Dermis blood vessel endothelial cell (primary cell): Measurements from ENCODE around the gene TMEM203. TPM values are rescaled to one million over a fixed set of nuclear protein-coding genes. Genes with fewer than 3 reads are reported as not detected.
"Not testable (repeated sequence)": the region's sequence is repeated elsewhere in the genome, so short reads cannot be mapped to it uniquely, and the experiment has no call there.

Experiments
- DNase-seq: peaks from one replicate; pipeline ENCODE4 v3.0.0; 2010
- total RNA-seq: library from RNA; depleted of rRNA; stranded (reverse); fragments of >200 nt; gene quantifications from 2 replicates; pipeline ENCODE4 v1.2.3, GENCODE V29; 2014

The TMEM203 gene
- total RNA-seq, 1 donor from 2014 or later: 31.1 TPM

DNA sequence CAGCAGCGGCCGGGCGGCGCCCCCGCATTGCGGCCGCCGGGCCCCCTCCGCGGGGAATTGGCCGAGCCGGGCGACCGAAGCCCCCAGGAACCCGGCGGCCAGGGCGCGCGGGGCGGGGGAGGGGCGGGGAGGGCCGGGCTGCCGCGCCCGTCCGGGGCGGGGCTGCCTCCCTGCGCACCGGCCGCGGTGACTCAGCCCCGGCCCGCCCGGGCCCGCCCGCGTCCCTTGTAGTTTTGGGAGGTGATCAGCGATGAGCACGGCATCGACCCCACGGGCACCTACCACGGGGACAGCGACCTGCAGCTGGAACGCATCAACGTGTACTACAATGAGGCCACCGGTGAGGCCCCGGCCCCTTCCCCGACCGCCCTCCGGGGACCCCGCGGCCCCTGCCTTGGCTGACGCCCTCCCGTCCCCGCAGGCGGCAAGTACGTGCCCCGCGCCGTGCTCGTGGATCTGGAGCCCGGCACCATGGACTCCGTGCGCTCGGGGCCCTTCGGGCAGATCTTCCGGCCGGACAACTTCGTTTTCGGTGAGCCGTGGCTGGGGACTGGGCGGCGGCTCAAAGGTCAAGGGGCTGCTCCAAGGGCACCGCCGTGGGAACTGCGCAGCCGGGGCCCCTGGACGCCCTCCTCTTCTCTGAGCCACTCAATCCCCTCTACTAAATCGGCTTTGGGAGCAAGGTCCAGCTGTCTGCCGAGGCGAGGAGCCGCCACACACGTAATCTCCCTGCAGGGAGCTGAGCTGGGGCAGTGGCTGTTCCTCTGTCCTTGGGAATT lies 36.2 kb upstream of the TMEM203 start:
- peak; percentile 49 for DNase-seq

GRCh38 chr9:137240841-137241489 lies 35.5 kb upstream of the TMEM203 start, which contains the start of gene TUBB4B:
Gene TUBB4B, plus strand, starts transcription at chr9:137241287. Its CDS starts 74 bp downstream, at chr9:137241361.
- peak; percentile 100 for DNase-seq

GRCh38 chr9:137240318-137240840 lies 34.9 kb upstream of the TMEM203 start:
- DNase-seq: peak; percentile 82

- not testable (repeated sequence) for DNase-seq
Observed at GRCh38 chr9:137239541-137240200, 34.2 kb upstream of the TMEM203 start.

- DNase-seq: no peak
Observed at GRCh38 chr9:137237759-137238726, 32.6 kb upstream of the TMEM203 start.

GRCh38 chr9:137236936-137237421 lies 31.5 kb upstream of the TMEM203 start:
- DNase-seq: no peak

- DNase-seq: peak; percentile 90
Observed at GRCh38 chr9:137236238-137236935, 30.9 kb upstream of the TMEM203 start.

DNA sequence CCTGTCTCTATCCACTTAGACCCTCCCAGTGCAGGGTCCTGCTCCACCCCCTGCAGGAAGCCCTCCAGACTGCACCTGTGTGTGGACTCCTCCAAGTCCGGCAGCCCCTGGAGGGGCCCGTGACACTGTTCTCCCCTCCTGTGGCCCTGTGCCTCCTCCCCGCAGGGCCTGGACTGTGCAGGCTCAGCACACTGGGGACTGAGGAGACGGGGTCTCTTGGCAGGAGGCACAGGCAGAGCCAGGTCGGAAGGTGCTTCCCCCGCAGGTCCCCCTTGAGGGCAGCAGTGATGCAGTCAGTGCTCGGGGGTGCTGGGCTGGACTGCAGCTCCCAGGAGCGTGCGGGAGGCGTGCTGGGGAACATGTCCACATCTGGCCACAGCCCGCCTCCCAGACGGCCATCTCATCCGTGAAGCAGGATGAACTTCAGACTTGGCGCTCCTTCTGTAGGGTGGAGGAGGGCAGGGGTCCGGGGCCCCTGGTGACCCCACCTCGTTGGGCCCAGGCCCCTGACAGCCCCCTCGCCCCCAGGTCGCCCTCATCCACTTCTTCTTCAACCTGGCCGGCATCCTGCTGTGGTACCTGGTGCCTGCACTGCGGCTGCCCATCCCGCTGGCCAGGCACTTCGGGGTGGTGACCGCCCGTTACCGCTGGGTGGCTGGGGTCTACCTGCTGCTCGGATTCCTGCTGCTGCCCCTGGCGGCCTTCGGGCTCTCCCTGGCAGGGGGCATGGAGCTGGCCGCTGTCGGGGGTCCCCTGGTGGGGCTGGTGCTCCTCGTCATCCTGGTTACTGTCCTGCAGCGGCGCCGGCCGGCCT lies 30.2 kb upstream of the TMEM203 start:
- no peak for DNase-seq

- no peak for DNase-seq
Observed at GRCh38 chr9:137234758-137235423, 29.4 kb upstream of the TMEM203 start.

- DNase-seq: no peak
Observed at GRCh38 chr9:137234055-137234697, 28.7 kb upstream of the TMEM203 start.

DNA sequence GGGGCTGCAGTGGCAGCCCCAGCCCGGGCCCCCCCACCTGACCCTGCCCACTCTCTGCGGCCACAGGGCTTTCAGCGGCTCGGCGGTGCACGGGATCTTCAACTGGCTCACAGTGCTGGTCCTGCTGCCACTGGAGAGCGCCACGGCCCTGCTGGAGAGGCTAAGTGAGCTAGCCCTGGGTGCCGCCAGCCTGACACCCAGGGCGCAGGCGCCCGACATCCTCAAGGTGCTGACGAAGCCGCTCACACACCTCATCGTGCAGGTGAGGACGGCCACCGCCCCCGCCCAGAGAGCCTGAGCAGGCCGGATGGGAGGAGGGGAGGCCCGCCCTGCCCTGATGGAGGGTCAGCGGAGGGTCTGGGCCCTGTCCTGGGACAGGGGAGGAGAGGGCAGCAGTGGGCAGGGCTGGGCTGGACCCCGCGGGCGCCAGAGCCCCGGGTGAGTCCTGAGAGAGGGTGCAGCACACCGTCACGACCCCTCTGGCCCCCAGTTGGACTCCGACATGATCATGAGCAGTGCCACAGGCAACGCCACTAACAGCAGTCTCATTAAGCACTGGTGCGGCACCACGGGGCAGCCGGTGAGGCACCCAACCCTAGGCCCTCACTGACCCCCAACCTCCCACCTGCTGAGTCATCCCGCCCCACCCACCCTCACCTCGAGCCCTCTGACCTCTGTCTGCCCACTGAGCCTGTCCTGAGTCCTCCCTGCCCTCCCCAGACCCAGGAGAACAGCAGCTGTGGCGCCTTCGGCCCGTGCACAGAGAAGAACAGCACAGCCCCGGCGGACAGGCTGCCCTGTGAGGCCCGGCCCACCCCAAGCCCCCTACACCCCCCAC lies 27.9 kb upstream of the TMEM203 start:
- DNase-seq: no peak

GRCh38 chr9:137232510-137232909 lies 27.1 kb upstream of the TMEM203 start:
- no peak for DNase-seq

DNA sequence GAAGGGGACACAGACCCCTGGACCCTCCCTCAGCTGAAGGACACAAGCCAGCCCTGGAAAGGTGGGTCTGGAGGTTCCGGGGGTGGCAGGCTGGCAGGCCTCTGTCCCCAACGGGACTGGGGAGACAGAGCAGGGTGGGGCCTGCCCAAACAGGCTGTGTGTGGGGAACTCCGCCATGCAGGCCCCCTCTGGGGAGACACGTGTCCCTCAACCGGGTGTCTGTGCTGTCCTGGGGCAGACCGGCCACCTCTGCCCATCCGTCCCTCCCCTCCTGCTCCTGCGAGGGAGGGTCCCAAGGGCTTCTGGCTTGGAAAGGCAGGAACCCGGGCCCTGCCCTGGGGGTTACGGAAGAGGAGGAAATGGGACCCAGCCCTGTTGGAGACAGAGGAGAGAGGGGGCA lies 26.7 kb upstream of the TMEM203 start:
- DNase-seq: no peak

- DNase-seq: no peak
Observed at GRCh38 chr9:137231372-137232039, 26.1 kb upstream of the TMEM203 start.

- no peak for DNase-seq
Observed at GRCh38 chr9:137230705-137231371, 25.4 kb upstream of the TMEM203 start, which contains the start of gene SLC34A3. Gene SLC34A3, plus strand, starts transcription at chr9:137230901. Its CDS starts 802 bp downstream, at chr9:137231703.

GRCh38 chr9:137229903-137230704 lies 24.7 kb upstream of the TMEM203 start:
- DNase-seq: no peak
